ENCODE results near the gene KCNIP3. TPM values are rescaled to one million over a fixed set of nuclear protein-coding genes. Genes with fewer than 3 reads are reported as not detected.

The KCNIP3 gene
- polyA plus RNA-seq, 1 donor from 2014 or later, result not detected

GRCh38 chr2:95298486-95299111 lies 1.5 kb downstream of the KCNIP3 start:
- Mint-ChIP-seq H3K4me1 (no peaks in the 10 kb centered on the region), H3K4me3 (no peak overlapping the region), H3K27ac (no peak overlapping the region), H3K36me3 (no peaks in the 10 kb centered on the region), H3K9me3 (no peaks in the 10 kb centered on the region), H3K27me3 (peaks cover 1% of the 10 kb centered on the region)

- H3K36me3 Mint-ChIP-seq, result no peaks in the 10 kb centered on the region
- H3K27ac Mint-ChIP-seq, result no peak overlapping the region
- H3K4me3 Mint-ChIP-seq, result no peak overlapping the region
- H3K4me1 Mint-ChIP-seq, result no peaks in the 10 kb centered on the region
- H3K9me3 Mint-ChIP-seq, result no peaks in the 10 kb centered on the region
- H3K27me3 Mint-ChIP-seq, result peaks cover 1% of the 10 kb centered on the region
These were observed 2.8 kb downstream of the KCNIP3 start for GRCh38 chr2:95299961-95300360.

DNA sequence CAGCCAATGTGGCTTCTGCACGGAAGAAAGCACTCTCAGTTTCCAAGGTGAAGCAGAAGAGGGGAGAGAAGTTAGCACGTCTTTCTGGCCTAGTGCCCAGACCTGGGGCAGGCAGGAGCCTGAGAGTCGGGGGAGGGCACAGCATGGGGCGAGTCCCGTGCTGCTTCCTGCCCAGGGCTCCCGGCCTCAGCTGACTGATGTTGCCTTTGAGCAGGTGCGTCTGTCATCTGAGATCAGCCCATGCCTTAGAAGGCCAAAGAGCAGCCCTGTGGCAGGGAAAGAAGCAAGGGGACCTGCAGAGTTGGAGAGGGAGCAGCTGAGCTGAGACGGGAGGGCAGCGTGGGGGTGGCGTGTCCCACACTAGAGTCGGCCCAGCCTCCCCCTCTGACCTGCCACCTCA lies 3.3 kb downstream of the KCNIP3 start:
- Mint-ChIP-seq H3K27ac (no peak overlapping the region), H3K9me3 (no peaks in the 10 kb centered on the region)

GRCh38 chr2:95301186-95301585 lies 4.0 kb downstream of the KCNIP3 start:
- Mint-ChIP-seq H3K4me1 (no peaks in the 10 kb centered on the region), H3K4me3 (peak overlapping the region in 1 of 4 donors; percentile 51), H3K36me3 (no peaks in the 10 kb centered on the region), H3K27ac (no peak overlapping the region), H3K27me3 (peaks cover 1% of the 10 kb centered on the region), H3K9me3 (no peaks in the 10 kb centered on the region)

More for the DNA sequence above, 3.3 kb downstream of the KCNIP3 start:
- Mint-ChIP-seq H3K36me3 (no peaks in the 10 kb centered on the region), H3K4me1 (no peaks in the 10 kb centered on the region), H3K27me3 (peaks cover 1% of the 10 kb centered on the region), H3K4me3 (no peak overlapping the region)

DNA sequence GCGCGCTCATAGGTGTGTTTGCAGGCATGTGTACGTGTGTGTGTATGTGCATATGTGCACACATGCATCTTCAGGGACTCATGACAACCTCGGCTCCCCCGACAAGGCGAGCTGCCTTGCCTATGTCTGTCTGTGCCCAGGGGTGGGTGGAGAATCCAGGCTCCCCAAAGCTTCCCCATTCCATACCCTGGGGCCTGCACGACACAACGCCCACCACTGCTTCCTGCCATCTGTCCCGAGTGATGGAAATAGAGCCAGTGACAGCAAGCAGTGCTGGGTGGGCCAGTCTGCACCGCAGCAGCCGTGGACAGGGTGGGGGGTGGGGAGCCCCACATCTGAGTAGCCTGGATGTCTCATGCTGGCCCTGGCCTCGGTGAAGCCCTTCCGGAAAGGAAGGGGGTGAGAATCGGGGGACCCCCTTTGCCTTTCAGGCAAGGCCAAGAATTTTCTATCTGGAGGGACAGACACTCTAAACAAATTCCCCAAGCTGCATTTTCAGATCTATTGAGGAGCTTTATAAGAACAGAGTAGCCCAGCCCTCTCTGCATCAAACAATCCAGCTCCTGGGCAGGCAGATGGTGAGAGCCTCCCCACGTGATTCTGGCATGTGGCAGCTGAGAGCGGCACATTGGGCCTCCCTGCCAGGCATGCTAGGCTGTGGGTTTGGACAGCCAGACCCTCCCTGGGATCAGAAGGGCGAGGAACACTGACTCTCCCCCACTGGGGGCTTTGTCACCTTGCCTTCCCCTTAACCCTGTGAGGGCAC lies 4.9 kb downstream of the KCNIP3 start:
- Mint-ChIP-seq H3K9me3 (no peaks in the 10 kb centered on the region), H3K27ac (no peak overlapping the region), H3K27me3 (peaks cover 1% of the 10 kb centered on the region), H3K4me1 (no peaks in the 10 kb centered on the region), H3K4me3 (no peak overlapping the region), H3K36me3 (no peaks in the 10 kb centered on the region)

DNA sequence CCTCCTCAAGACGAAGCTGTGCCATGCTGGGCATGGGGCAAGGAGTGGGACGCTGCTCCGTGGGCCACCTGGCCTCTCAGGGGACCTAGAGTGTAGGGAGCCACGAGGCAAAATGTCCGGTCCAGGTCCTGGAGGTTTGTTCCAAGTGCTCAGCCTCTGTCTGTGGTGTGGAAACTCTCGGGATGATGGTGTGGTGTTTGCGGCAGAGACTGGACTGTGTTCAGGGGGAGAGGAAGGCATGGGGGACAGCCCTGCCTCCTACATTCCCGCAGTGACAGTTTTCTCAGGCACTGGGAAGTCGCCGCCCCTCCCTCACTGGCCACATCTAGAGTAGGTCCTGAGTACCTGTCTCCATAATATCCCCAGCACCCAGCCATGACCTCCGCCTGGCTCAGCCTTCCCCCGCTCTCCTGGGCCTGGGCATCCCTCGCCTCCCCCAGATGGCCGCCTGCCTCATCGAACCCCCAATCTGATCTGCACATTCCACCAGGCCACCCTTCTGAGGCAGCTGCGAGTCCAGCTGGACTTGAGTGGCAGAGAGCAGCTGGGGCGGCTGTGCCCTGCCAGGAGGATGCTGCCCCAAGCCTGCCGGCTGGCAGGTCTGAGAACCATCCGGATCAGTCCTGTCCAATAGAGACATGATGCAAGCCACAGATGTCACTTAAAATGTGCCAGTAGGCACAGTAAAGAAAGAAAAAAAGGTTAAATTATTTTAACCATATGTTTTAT lies 6.2 kb downstream of the KCNIP3 start:
- no peak overlapping the region for H3K27ac Mint-ChIP-seq
- no peak overlapping the region for H3K4me3 Mint-ChIP-seq
- H3K4me1 Mint-ChIP-seq, result no peaks in the 10 kb centered on the region
- H3K27me3 Mint-ChIP-seq, result peaks cover 1% of the 10 kb centered on the region
- H3K36me3 Mint-ChIP-seq, result no peaks in the 10 kb centered on the region
- H3K9me3 Mint-ChIP-seq, result no peaks in the 10 kb centered on the region

DNA sequence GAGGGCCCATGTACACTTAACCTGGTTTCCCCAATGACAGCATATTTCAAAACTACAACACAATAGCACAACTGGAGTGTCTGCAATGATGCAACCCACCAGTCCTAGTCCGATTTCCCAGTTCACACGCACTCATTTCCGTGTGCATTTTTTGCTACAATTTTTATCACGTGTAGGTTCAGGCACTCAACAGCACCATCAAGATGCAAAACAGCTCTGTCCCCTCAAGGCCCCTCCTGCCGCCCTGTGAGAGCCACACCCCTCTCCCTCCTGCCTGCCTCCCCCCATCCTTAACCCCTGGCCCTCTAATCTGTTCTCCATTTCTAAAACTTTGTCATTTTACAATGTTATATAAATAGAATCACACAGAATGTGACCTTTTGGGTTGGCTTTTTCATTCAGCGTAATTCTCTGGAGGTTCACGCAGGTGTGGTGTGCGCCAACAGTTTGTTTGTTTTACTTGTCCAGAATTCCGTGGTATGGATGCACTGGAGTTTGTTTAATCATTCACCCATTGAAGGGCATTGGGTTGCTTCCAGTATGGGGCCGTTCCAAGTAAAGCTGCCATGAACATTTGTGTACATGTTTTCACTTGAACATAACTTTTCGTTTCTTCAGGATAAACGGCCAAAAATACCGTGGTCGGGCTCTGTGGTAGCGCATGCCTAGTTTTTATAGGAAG lies 8.4 kb downstream of the KCNIP3 start:
- peaks cover 4% of the 10 kb centered on the region for H3K27me3 Mint-ChIP-seq
- H3K36me3 Mint-ChIP-seq, result no peaks in the 10 kb centered on the region
- H3K4me3 Mint-ChIP-seq, result no peak overlapping the region
- H3K4me1 Mint-ChIP-seq, result no peaks in the 10 kb centered on the region
- H3K27ac Mint-ChIP-seq, result no peak overlapping the region
- H3K9me3 Mint-ChIP-seq, result no peaks in the 10 kb centered on the region

DNA sequence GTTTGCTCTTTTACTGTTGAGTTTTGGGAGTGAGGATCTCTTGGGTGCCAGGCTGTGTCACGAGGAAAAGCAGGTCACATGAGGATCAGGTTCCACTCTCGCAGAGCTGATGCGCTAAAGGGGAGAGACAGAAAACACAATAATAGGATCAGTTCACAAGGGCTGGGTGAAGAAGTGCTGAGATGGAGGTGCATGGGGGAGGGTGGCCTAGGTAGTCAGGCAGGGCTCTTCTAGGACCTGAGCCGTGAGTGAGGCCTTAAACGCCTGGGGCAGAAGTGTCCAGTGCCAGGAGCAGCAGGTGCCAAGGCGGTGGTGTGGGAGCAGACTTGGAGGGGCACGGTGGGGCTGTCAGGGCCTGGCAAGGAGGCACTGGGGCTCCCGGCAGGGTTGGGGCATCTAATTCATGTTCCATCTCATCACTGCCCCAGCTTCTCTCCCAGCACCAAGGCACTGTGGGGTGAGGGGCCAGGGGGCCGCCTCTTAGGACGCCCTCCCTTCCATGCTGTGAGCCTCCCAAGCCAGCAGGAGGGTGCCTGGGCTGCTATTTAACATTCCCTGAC lies 9.3 kb downstream of the KCNIP3 start:
- Mint-ChIP-seq H3K36me3 (no peaks in the 10 kb centered on the region), H3K27ac (no peak overlapping the region), H3K4me1 (no peaks in the 10 kb centered on the region), H3K9me3 (no peaks in the 10 kb centered on the region), H3K27me3 (peaks cover 4% of the 10 kb centered on the region), H3K4me3 (no peak overlapping the region)

GRCh38 chr2:95307036-95307435 lies 9.9 kb downstream of the KCNIP3 start:
- H3K4me3 Mint-ChIP-seq, result no peak overlapping the region
- no peak overlapping the region for H3K27ac Mint-ChIP-seq
- peaks cover 4% of the 10 kb centered on the region for H3K27me3 Mint-ChIP-seq
- no peaks in the 10 kb centered on the region for H3K4me1 Mint-ChIP-seq
- no peaks in the 10 kb centered on the region for H3K36me3 Mint-ChIP-seq
- H3K9me3 Mint-ChIP-seq, result no peaks in the 10 kb centered on the region

DNA sequence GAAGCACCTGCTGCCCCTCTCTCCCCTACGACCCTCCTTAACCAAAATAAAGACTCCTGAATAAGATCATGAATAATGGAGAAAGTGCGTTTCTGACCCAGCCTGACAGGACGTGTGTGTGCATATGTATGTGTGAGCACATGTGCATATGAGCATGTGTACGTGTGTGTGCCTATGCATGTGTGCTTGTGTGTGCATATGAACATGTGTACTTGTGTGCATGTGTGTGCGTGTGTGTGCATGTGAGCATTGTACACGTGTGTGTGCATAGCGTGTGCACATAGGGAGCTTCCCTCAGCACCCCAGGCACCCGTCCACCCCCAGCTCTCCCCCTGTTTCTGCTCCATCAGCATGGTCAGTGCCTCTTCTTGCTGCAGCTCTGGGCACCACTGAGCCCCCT lies 10.7 kb downstream of the KCNIP3 start:
- H3K4me3 Mint-ChIP-seq, result no peak overlapping the region
- H3K4me1 Mint-ChIP-seq, result no peaks in the 10 kb centered on the region
- H3K36me3 Mint-ChIP-seq, result no peaks in the 10 kb centered on the region
- H3K9me3 Mint-ChIP-seq, result no peaks in the 10 kb centered on the region
- H3K27ac Mint-ChIP-seq, result no peak overlapping the region
- H3K27me3 Mint-ChIP-seq, result peaks cover 2% of the 10 kb centered on the region

DNA sequence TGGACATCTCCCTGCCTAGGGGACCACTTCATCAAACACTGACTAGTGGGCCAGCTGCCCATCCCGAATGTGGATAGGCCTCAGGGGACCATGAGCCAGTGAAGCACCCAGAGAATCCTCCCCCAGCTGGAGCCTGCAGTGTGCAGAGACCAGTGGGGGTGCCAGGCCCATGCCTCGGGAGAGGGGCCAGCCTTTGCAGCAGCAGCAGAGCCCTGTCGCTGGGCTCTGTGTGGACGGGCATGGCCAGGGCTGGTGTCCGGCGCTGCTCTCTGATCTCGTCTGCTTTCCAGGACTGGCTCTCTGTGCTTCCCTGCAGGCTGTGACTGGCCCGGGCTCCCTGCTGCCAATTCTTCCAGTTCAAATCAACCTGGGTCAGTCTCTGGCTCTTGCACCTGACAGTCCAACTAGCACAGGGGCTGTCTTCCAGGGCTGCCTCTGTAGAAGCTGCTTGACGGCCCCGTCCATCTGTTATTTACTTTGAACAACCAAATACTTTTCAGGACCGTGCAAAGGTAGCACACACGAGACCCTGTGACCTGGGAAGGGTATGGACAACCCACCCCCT lies 11.4 kb downstream of the KCNIP3 start:
- H3K27me3 Mint-ChIP-seq, result peaks cover 2% of the 10 kb centered on the region
- H3K9me3 Mint-ChIP-seq, result no peaks in the 10 kb centered on the region
- no peak overlapping the region for H3K27ac Mint-ChIP-seq
- no peaks in the 10 kb centered on the region for H3K36me3 Mint-ChIP-seq
- no peak overlapping the region for H3K4me3 Mint-ChIP-seq
- H3K4me1 Mint-ChIP-seq, result no peaks in the 10 kb centered on the region

GRCh38 chr2:95309599-95309998 lies 12.5 kb downstream of the KCNIP3 start:
- H3K27ac Mint-ChIP-seq, result peak overlapping the region in 1 of 3 donors; percentile 50
- no peaks in the 10 kb centered on the region for H3K4me1 Mint-ChIP-seq
- no peaks in the 10 kb centered on the region for H3K9me3 Mint-ChIP-seq
- H3K27me3 Mint-ChIP-seq, result peaks cover 2% of the 10 kb centered on the region
- H3K4me3 Mint-ChIP-seq, result no peak overlapping the region
- H3K36me3 Mint-ChIP-seq, result no peaks in the 10 kb centered on the region

DNA sequence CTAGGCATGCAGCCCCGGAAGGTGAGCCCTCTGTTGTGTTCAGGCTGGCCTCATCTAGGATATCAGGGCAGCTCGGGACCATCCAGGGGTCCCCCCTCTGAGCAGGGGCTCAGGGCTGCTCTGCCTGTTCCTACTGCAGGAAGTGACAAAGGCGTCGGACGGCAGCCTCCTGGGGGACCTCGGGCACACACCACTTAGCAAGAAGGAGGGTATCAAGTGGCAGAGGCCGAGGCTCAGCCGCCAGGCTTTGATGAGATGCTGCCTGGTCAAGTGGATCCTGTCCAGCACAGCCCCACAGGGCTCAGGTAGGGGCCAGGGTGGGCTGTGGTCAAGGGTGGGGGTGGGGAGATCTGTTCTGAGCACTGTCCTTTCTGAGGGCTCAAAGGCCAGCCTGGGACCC lies 13.1 kb downstream of the KCNIP3 start:
- peaks cover 2% of the 10 kb centered on the region for H3K27me3 Mint-ChIP-seq
- H3K27ac Mint-ChIP-seq, result peak overlapping the region in 1 of 3 donors; percentile 50
- no peak overlapping the region for H3K4me3 Mint-ChIP-seq
- no peaks in the 10 kb centered on the region for H3K9me3 Mint-ChIP-seq
- H3K4me1 Mint-ChIP-seq, result no peaks in the 10 kb centered on the region
- H3K36me3 Mint-ChIP-seq, result no peaks in the 10 kb centered on the region

GRCh38 chr2:95310651-95311050 lies 13.5 kb downstream of the KCNIP3 start:
- no peaks in the 10 kb centered on the region for H3K36me3 Mint-ChIP-seq
- H3K27me3 Mint-ChIP-seq, result peaks cover 2% of the 10 kb centered on the region
- H3K9me3 Mint-ChIP-seq, result no peaks in the 10 kb centered on the region
- H3K27ac Mint-ChIP-seq, result no peak overlapping the region
- no peak overlapping the region for H3K4me3 Mint-ChIP-seq
- peaks cover 0 to 1% (median 0%) of the 10 kb centered on the region in 3 donors for H3K4me1 Mint-ChIP-seq
